ENCODE data around the gene ERFE.

GRCh38 chr2:238128061-238128440 lies 30.7 kb upstream of the ERFE start:
- TF ChIP-seq, protein P1, sequence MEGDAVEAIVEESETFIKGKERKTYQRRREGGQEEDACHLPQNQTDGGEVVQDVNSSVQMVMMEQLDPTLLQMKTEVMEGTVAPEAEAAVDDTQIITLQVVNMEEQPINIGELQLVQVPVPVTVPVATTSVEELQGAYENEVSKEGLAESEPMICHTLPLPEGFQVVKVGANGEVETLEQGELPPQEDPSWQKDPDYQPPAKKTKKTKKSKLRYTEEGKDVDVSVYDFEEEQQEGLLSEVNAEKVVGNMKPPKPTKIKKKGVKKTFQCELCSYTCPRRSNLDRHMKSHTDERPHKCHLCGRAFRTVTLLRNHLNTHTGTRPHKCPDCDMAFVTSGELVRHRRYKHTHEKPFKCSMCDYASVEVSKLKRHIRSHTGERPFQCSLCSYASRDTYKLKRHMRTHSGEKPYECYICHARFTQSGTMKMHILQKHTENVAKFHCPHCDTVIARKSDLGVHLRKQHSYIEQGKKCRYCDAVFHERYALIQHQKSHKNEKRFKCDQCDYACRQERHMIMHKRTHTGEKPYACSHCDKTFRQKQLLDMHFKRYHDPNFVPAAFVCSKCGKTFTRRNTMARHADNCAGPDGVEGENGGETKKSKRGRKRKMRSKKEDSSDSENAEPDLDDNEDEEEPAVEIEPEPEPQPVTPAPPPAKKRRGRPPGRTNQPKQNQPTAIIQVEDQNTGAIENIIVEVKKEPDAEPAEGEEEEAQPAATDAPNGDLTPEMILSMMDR (IDR thresholded peaks at IDR 0.05; ENCODE audit: insufficient read depth, low read length, poor library complexity, severe bottlenecking) = no peak
- no peak for TF ChIP-seq EZH2phosphoT487 (conservative IDR thresholded peaks at IDR 0.05; ENCODE audit: low read length)
